Measurements from ENCODE around the gene RUFY3.

- TF ChIP-seq CTCF (IDR thresholded peaks at IDR 0.05) (no peak), ZFX (IDR thresholded peaks at IDR 0.05; ENCODE audit: borderline replicate concordance) (no peak)
These were observed 133.7 kb downstream of the RUFY3 start for GRCh38 chr4:70855464-70855863.
